Measurements from ENCODE around the gene NR5A1.

DNA sequence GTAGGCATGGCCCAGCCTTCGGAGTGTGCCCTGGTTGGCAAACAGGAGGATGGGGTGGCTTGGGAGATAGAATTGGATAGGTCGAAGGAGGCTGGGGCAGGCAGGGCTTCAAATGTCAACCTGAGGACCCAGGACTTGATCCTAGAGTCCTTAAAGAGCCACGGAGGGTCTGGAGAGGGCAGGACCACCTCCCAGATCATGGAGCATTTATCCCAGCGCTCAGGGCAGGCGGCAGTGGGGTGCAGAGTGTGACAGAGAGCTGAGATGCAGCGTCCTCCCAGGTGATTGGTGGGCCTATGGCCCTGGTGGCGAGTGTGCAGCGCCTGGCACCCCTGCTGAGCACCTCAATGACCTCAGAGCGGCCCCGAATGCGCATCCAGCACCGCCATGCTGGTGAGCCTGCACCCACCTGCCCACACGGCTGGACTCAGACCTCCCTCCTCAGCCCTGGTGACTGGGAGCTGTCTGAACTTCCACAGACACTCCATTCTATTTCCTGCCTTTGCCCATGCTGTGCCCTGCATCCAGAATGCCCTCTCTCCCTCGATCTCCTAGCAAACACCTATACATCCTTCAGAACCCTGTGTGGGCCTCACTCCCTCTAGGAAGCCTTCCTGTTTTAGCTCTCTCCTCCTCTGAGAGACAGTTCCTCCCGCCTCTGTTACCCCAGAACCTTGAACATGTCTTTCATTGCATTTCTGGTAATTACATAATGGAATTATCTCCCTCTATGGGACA is 50.7 kb downstream of the NR5A1 start:
- no peak for TF ChIP-seq POLR2A (IDR thresholded peaks at IDR 0.05)
- TF ChIP-seq, protein P1, sequence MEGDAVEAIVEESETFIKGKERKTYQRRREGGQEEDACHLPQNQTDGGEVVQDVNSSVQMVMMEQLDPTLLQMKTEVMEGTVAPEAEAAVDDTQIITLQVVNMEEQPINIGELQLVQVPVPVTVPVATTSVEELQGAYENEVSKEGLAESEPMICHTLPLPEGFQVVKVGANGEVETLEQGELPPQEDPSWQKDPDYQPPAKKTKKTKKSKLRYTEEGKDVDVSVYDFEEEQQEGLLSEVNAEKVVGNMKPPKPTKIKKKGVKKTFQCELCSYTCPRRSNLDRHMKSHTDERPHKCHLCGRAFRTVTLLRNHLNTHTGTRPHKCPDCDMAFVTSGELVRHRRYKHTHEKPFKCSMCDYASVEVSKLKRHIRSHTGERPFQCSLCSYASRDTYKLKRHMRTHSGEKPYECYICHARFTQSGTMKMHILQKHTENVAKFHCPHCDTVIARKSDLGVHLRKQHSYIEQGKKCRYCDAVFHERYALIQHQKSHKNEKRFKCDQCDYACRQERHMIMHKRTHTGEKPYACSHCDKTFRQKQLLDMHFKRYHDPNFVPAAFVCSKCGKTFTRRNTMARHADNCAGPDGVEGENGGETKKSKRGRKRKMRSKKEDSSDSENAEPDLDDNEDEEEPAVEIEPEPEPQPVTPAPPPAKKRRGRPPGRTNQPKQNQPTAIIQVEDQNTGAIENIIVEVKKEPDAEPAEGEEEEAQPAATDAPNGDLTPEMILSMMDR (IDR thresholded peaks at IDR 0.05) = no peak

All from uterus (tissue), 2 donors.